GM12864 (cell line): ENCODE data around the gene IKZF4.
"Not testable (repeated sequence)": the region's sequence is repeated elsewhere in the genome, so short reads cannot be mapped to it uniquely, and the experiment has no call there.

Experiments
- DNase-seq: peaks from one replicate; pipeline ENCODE4 v3.0.0-alpha.2; 2011; ENCODE audit warnings: low read depth
- H3K4me3 ChIP-seq: 2 replicates; pipeline ENCODE4 v1.5.1; 2011; ENCODE audit warnings: mild to moderate bottlenecking, low read depth, low read length, control low read depth
- CTCF ChIP-seq: IDR thresholded peaks from 2 replicates; pipeline ENCODE4 v1.5.1; 2011; ENCODE audit warnings: low read depth, mild to moderate bottlenecking, moderate library complexity, low read length, control low read depth, inconsistent platforms; ENCODE audit errors: missing control alignments

The IKZF4 gene

GRCh38 chr12:55978393-55978792 lies 42.5 kb upstream of the IKZF4 start:
- H3K4me3 ChIP-seq: no peak overlapping the region
- DNase-seq: no peak
- TF ChIP-seq CTCF: no peak

GRCh38 chr12:55979069-55979468 lies 41.8 kb upstream of the IKZF4 start:
- DNase-seq: no peak
- TF ChIP-seq CTCF: no peak
- H3K4me3 ChIP-seq: no peak overlapping the region

GRCh38 chr12:55981882-55982281 lies 39.0 kb upstream of the IKZF4 start:
- DNase-seq, H3K4me3 ChIP-seq: not testable (repeated sequence)

- no peak overlapping the region for H3K4me3 ChIP-seq
- TF ChIP-seq CTCF: no peak
- DNase-seq: no peak
Observed at GRCh38 chr12:55982319-55982936, 38.4 kb upstream of the IKZF4 start.

- no peak for TF ChIP-seq CTCF
- H3K4me3 ChIP-seq: no peak overlapping the region
- DNase-seq: no peak
Observed at GRCh38 chr12:55983232-55983842, 37.5 kb upstream of the IKZF4 start.

GRCh38 chr12:55984861-55985260 lies 36.0 kb upstream of the IKZF4 start:
- DNase-seq: no peak
- no peak for TF ChIP-seq CTCF
- H3K4me3 ChIP-seq: no peak overlapping the region

- no peak for TF ChIP-seq CTCF
Observed at GRCh38 chr12:55985341-55985740, 35.5 kb upstream of the IKZF4 start.

GRCh38 chr12:55985976-55986375 lies 34.9 kb upstream of the IKZF4 start:
- not testable (repeated sequence) for DNase-seq, H3K4me3 ChIP-seq

More at GRCh38 chr12:55985341-55985740, 35.5 kb upstream of the IKZF4 start:
- no peak for DNase-seq
- no peak overlapping the region for H3K4me3 ChIP-seq
